ENCODE data around the gene ALKAL2. TPM values are rescaled to one million over a fixed set of nuclear protein-coding genes. Genes with fewer than 3 reads are reported as not detected.
A peak's percentile ranks its signal among the peaks of the same experiment; 100 is the strongest.
"Not testable (repeated sequence)": the region's sequence is repeated elsewhere in the genome, so short reads cannot be mapped to it uniquely, and the experiment has no call there.

Gene ALKAL2
- total RNA-seq, 1 donor from 2014 or later: 6.7 TPM

DNA sequence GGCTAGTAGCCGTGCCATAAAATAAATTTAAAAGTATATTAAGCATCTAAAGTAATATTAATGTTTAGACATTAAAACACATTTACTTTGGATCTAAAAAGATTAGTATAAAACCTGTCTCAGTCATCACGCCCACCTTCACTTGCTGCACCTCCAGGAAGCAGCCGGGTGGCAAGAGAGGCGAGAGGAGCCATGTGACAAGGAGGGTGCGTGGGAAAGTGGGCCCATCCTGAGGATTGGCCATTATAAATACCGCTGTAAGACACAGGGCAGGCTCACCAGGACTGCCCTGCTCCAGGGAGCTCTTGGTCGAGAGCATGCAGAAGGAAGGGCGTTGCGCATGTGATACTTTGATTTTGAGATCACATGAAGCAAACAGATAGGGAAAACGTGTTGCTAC is 34.4 kb upstream of the ALKAL2 start:
- H3K36me3 ChIP-seq: no peaks in the 10 kb centered on the region
- ATAC-seq: no peak
- intact Hi-C loops (cut with DNase I): no loop called here

DNA sequence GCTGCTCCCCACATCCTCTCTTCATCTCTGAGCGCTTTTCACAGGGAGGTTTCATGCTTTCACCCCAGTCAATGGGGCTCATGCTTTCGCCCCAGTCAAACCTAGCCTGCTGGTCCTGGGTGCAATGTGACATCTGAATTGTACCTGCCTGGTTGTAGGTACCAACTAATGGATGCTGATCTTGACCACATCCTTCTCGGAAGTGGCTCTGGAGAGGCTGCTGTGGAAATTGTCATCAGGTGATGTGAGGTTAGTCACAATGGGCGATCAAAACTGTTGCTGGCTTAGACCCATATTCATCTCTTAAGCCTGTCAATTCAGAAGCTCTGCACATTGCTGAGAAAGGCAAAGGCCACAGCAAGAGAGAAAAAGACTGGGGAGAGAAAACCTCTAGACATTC is 32.7 kb upstream of the ALKAL2 start:
- H3K27ac ChIP-seq: no peak overlapping the region
- TF ChIP-seq, protein P1, sequence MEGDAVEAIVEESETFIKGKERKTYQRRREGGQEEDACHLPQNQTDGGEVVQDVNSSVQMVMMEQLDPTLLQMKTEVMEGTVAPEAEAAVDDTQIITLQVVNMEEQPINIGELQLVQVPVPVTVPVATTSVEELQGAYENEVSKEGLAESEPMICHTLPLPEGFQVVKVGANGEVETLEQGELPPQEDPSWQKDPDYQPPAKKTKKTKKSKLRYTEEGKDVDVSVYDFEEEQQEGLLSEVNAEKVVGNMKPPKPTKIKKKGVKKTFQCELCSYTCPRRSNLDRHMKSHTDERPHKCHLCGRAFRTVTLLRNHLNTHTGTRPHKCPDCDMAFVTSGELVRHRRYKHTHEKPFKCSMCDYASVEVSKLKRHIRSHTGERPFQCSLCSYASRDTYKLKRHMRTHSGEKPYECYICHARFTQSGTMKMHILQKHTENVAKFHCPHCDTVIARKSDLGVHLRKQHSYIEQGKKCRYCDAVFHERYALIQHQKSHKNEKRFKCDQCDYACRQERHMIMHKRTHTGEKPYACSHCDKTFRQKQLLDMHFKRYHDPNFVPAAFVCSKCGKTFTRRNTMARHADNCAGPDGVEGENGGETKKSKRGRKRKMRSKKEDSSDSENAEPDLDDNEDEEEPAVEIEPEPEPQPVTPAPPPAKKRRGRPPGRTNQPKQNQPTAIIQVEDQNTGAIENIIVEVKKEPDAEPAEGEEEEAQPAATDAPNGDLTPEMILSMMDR (IDR thresholded peaks at IDR 0.05): no peak
- no peaks in the 10 kb centered on the region for H3K9me3 ChIP-seq
- H3K27me3 ChIP-seq (ENCODE audit: low read depth): no peaks in the 10 kb centered on the region
- DNase-seq (no peak), ATAC-seq (no peak)
- intact Hi-C loops (cut with DNase I): no loop called here
- no peaks in the 10 kb centered on the region for H3K4me1 ChIP-seq
- no peaks in the 10 kb centered on the region for H3K36me3 ChIP-seq
- no peak overlapping the region for H3K4me3 ChIP-seq

More for the DNA sequence above, 34.4 kb upstream of the ALKAL2 start:
- no peak overlapping the region for H3K27ac ChIP-seq
- no peak overlapping the region for H3K4me3 ChIP-seq
- no peaks in the 10 kb centered on the region for H3K9me3 ChIP-seq
- no peaks in the 10 kb centered on the region for H3K27me3 ChIP-seq (ENCODE audit: low read depth)
- TF ChIP-seq, protein P1 (IDR thresholded peaks at IDR 0.05): no peak
- no peak for DNase-seq
- no peaks in the 10 kb centered on the region for H3K4me1 ChIP-seq

DNA sequence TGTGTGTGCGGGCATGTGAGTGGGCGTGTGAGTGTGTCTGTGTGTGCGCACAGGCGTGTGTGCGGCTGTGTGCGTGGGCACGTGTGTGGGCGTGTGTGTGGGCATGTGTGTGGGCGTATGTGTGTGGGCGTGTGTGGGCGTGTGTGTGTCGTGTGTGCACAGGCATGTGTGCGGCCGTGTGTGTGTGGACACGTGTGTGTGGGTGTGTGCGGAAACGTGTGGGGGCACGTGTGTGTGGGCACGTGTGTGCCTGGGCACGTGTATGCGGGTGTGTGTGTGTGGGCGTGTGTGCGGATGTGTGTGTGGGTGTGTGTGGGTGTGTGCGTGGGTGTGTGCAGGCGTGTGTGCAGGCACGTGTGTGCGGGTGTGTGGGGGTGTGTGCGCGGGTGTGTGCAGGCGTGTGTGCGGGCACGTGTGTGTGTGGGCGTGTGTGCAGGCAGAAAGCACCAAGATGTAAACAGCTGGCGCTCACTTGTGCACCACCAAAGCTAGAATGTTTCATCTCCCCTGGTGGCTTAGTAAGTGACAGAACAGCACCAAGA is 31.2 kb upstream of the ALKAL2 start:
- no peak for DNase-seq
- H3K27me3 ChIP-seq (ENCODE audit: low read depth): no peaks in the 10 kb centered on the region
- H3K9me3 ChIP-seq: no peaks in the 10 kb centered on the region
- intact Hi-C loops (cut with DNase I): no loop called here
- TF ChIP-seq, protein P1 (IDR thresholded peaks at IDR 0.05): no peak
- H3K4me1 ChIP-seq: no peaks in the 10 kb centered on the region
- H3K27ac ChIP-seq: no peak overlapping the region
- no peak overlapping the region for H3K4me3 ChIP-seq
- no peaks in the 10 kb centered on the region for H3K36me3 ChIP-seq
- peak; percentile 9 to 50 for ATAC-seq

DNA sequence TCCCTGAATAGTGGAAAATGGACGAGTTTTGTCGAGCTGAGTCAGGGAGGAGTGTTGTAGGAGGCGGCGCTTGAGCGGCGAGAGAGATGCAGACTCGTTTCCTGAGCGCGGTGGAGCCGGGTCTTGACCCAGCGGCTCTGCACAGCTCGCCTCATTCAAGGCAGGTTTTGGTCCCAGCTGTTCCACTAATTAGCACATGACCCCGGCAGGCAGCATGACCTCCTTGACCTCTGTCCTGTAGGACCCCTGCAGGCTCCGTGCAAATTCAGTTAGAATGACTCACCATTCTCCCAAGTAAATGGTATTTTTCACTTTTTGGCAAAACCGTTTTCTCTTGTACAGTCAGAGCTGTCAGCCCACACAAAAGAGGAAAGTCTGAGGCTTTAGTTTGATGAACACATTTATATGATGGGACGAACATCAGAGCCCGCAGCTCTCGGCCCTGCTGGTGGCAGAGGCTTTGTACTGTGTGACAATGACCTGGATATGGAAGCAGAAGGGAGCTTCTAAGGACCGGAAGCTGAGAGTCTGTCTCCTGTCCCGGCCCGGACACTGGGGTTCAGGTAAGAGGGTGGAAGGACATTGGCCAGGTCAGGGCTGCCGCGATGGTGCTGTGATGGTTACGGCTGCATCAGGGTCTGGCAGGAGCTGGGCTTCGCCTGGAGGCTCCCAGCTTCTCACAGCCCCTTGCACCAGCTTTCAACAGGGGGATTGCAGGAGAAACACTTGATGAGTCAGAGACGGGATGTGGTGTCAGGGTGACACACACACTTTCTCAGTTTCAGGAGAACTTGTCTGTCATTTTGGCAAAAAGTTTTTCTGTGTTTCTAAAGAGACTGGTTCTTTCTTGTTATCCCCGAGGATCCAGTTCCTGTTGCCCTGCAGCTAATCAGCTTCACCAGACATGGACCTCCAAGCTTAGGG is 29.9 kb upstream of the ALKAL2 start:
- TF ChIP-seq, protein P1 (IDR thresholded peaks at IDR 0.05): no peak
- ATAC-seq (no peak), DNase-seq (no peak)
- Histone ChIP-seq H3K4me3 (no peak overlapping the region), H3K27ac (no peak overlapping the region), H3K36me3 (no peaks in the 10 kb centered on the region), H3K4me1 (no peaks in the 10 kb centered on the region), H3K9me3 (no peaks in the 10 kb centered on the region), H3K27me3 (ENCODE audit: low read depth) (no peaks in the 10 kb centered on the region)
- intact Hi-C loops (cut with DNase I): no loop called here

DNA sequence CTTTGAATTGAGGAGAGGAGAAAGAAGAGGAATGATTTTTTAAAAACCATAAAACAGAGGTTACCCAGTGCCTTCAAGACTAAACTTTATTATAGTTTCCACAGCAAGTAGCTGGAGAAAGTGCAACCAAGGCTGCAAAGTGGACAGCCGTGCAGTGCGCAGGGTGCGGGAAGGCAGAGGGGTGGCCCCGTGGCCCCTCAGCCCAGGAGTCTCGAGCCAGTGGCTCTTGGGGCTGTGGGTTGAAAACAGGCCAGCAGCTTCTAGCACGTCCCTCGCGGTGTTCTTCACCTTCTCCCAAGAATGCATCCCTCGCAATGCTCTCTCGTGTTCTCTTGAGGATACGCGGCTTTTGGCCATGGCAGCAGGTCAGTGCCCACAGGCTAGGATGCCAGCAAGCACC is 28.5 kb upstream of the ALKAL2 start:
- intact Hi-C loops (cut with DNase I): no loop called here

DNA sequence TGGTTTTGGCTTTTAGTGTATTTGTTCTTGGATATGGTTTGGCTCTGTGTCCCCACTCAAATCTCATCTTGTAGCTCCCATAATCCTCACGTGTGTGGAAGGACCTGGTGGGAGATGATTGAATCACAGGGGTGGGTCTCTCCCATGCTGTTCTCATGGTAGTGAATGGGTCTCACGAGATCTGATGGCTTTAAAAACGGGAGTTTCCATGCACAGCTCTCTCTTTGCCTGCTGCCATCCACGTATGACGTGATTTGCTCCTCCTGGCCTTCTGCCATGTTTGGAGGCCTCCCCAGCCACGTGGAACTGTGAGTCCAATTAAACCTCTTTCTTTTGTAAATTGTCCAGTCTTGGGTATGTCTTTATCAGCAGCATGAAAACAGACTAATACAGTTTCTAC is 28.0 kb upstream of the ALKAL2 start:
- ATAC-seq; H3K4me3 ChIP-seq; H3K4me1 ChIP-seq; intact Hi-C loops (cut with DNase I); DNase-seq; H3K27me3 ChIP-seq (ENCODE audit: low read depth); H3K27ac ChIP-seq; H3K9me3 ChIP-seq; H3K36me3 ChIP-seq: not testable (repeated sequence)

More for the DNA sequence above, 28.5 kb upstream of the ALKAL2 start:
- no peak overlapping the region for H3K4me3 ChIP-seq
- no peaks in the 10 kb centered on the region for H3K9me3 ChIP-seq
- DNase-seq (no peak), ATAC-seq (no peak)
- TF ChIP-seq, protein P1 (IDR thresholded peaks at IDR 0.05): no peak
- H3K36me3 ChIP-seq: no peaks in the 10 kb centered on the region
- no peaks in the 10 kb centered on the region for H3K27me3 ChIP-seq (ENCODE audit: low read depth)
- no peak overlapping the region for H3K27ac ChIP-seq
- H3K4me1 ChIP-seq: no peaks in the 10 kb centered on the region

All from lower lobe of right lung (tissue), 2 donors.